Fibroblast of gingiva (primary cell): ENCODE results near the gene KHDRBS1.
"Not testable (repeated sequence)": the region's sequence is repeated elsewhere in the genome, so short reads cannot be mapped to it uniquely, and the experiment has no call there.

Experiments
- DNase-seq: peaks from one replicate; pipeline ENCODE4 v3.0.0-alpha.2; 2011; ENCODE audit warnings: low read depth

The KHDRBS1 gene

GRCh38 chr1:32012709-32013385, 821 bp upstream of the KHDRBS1 start:
- no peak for DNase-seq

GRCh38 chr1:32014199-32014947, 705 bp downstream of the KHDRBS1 start:
- peak; percentile 43 for DNase-seq

GRCh38 chr1:32014948-32015273, 1.2 kb downstream of the KHDRBS1 start:
- DNase-seq = no peak

GRCh38 chr1:32020339-32020738, 6.7 kb downstream of the KHDRBS1 start:
- no peak for DNase-seq

GRCh38 chr1:32021574-32022018, 7.9 kb downstream of the KHDRBS1 start:
- DNase-seq = not testable (repeated sequence)

- no peak for DNase-seq
Measured at GRCh38 chr1:32023351-32023750, 9.7 kb downstream of the KHDRBS1 start.

- DNase-seq = no peak
Measured at GRCh38 chr1:32025515-32025914, 11.8 kb downstream of the KHDRBS1 start.

GRCh38 chr1:32028746-32029145, 15.1 kb downstream of the KHDRBS1 start:
- DNase-seq = no peak

- DNase-seq = peak; percentile 24
Measured at GRCh38 chr1:32031578-32032274, 18.1 kb downstream of the KHDRBS1 start.

GRCh38 chr1:32032275-32032615, 18.6 kb downstream of the KHDRBS1 start:
- no peak for DNase-seq

- DNase-seq = no peak
Measured at GRCh38 chr1:32035119-32035518, 21.5 kb downstream of the KHDRBS1 start.

GRCh38 chr1:32040711-32041110, 27.0 kb downstream of the KHDRBS1 start:
- no peak for DNase-seq

- no peak for DNase-seq
Measured at GRCh38 chr1:32042330-32042729, 28.7 kb downstream of the KHDRBS1 start.

GRCh38 chr1:32044234-32044633, 30.6 kb downstream of the KHDRBS1 start:
- DNase-seq = no peak

GRCh38 chr1:32045772-32046171, 32.1 kb downstream of the KHDRBS1 start:
- DNase-seq = no peak

GRCh38 chr1:32047701-32048100, 34.0 kb downstream of the KHDRBS1 start:
- DNase-seq = no peak

GRCh38 chr1:32048440-32048839, 34.8 kb downstream of the KHDRBS1 start:
- DNase-seq = peak; percentile 53

- no peak for DNase-seq
Measured at GRCh38 chr1:32051706-32052105, 38.0 kb downstream of the KHDRBS1 start.

- DNase-seq = no peak
Measured at GRCh38 chr1:32052887-32053286, 39.2 kb downstream of the KHDRBS1 start.

GRCh38 chr1:32055416-32055815, 41.7 kb downstream of the KHDRBS1 start:
- no peak for DNase-seq

- no peak for DNase-seq
Measured at GRCh38 chr1:32056598-32056997, 42.9 kb downstream of the KHDRBS1 start.

- DNase-seq = no peak
Measured at GRCh38 chr1:32060914-32061313, 47.2 kb downstream of the KHDRBS1 start.

GRCh38 chr1:32062867-32063230, 49.2 kb downstream of the KHDRBS1 start:
- no peak for DNase-seq
